Smooth muscle cell (in vitro differentiated cells): ENCODE data around the gene ACSS3. TPM values are rescaled to one million over a fixed set of nuclear protein-coding genes. Genes with fewer than 3 reads are reported as not detected.

Source experiments
- DNase-seq: peaks from one replicate; lab custom pipeline; 2025; ENCODE audit not compliant: unreplicated experiment; lab: John Stamatoyannopoulos, UW
- H2AFZ ChIP-seq: fragments of 200-600 bp; sonication (generic); 2 replicates; pipeline ENCODE4 v1.6.0; 2016; ENCODE audit warnings: antibody characterized with exemption, low read depth, mild to moderate bottlenecking
- H3F3A ChIP-seq: fragments of 200-600 bp; sonication (generic); 2 replicates; pipeline ENCODE4 v1.6.0; 2017; ENCODE audit warnings: antibody characterized with exemption, low read depth
- H3K27ac ChIP-seq: fragments of 200-600 bp; sonication (generic); 2 replicates; pipeline ENCODE4 v1.5.1; 2016; ENCODE audit warnings: low read depth, mild to moderate bottlenecking
- H3K27me3 ChIP-seq: fragments of 200-600 bp; sonication (generic); 2 replicates; pipeline ENCODE4 v1.6.1; 2016; ENCODE audit warnings: low read depth, mild to moderate bottlenecking
- H3K36me3 ChIP-seq: fragments of 200-600 bp; sonication (generic); 2 replicates; pipeline ENCODE4 v1.5.1; 2016; ENCODE audit warnings: low read depth
- H3K4me1 ChIP-seq: fragments of 200-600 bp; sonication (generic); 2 replicates; pipeline ENCODE4 v1.5.1; 2016; ENCODE audit warnings: low read depth
- H3K4me2 ChIP-seq: fragments of 200-600 bp; sonication (generic); 2 replicates; pipeline ENCODE4 v1.6.0; 2016; ENCODE audit warnings: mild to moderate bottlenecking
- H3K4me3 ChIP-seq: fragments of 200-600 bp; sonication (generic); 2 replicates; pipeline ENCODE4 v1.5.1; 2016; ENCODE audit warnings: mild to moderate bottlenecking
- H3K79me2 ChIP-seq: fragments of 200-600 bp; sonication (generic); 2 replicates; pipeline ENCODE4 v1.6.0; 2016; ENCODE audit warnings: low read depth, mild to moderate bottlenecking
- H3K9ac ChIP-seq: fragments of 200-600 bp; sonication (generic); 2 replicates; pipeline ENCODE4 v1.6.0; 2016; ENCODE audit warnings: low read depth
- H3K9me3 ChIP-seq: fragments of 200-600 bp; sonication (generic); replicated peaks from 2 replicates; pipeline ENCODE4 v1.5.1; 2016; ENCODE audit warnings: low read depth
- H4K20me1 ChIP-seq: fragments of 200-600 bp; sonication (generic); 2 replicates; pipeline ENCODE4 v1.6.0; 2016; ENCODE audit warnings: low read depth
- CTCF ChIP-seq: fragments of 200-600 bp; sonication (generic); IDR thresholded peaks from 2 replicates; pipeline ENCODE4 v1.5.1; 2017; ENCODE audit warnings: borderline replicate concordance, mild to moderate bottlenecking, antibody characterized with exemption; ENCODE audit not compliant: insufficient read depth, poor library complexity, severe bottlenecking
- WGBS: methylation state at CpG from one replicate; pipeline ENCODE4 v1.1.7; 2016; ENCODE audit warnings: low lambda C conversion rate; 5-methylcytosine and 5-hydroxymethylcytosine counted together
- polyA plus RNA-seq: library from polyadenylated mRNA; unstranded; fragments of >200 nt; fragmentation: Nextera tagmentation; extraction: Ambion mirVana; gene quantifications from 2 replicates; pipeline ENCODE4 v1.2.1, GENCODE V29; 2016
- total RNA-seq: library from RNA; depleted of rRNA; stranded (reverse); fragments of >200 nt; gene quantifications from 2 replicates; pipeline ENCODE4 v1.2.3, GENCODE V29; 2014

The ACSS3 gene
- total and polyA plus RNA-seq, 2 experiments from 2014 or later, result 6.4 to 8.0 TPM

GRCh38 chr12:81212996-81213696 is 135.3 kb downstream of the ACSS3 start:
- H3K4me2 ChIP-seq, result no peak overlapping the region
- H3K27me3 ChIP-seq, result no peaks in the 10 kb centered on the region
- H3K9me3 ChIP-seq, result no peaks in the 10 kb centered on the region
- no peaks in the 10 kb centered on the region for H3F3A ChIP-seq
- 66% methylated on average over 4 of the region's 4 CpGs for WGBS
- no peak overlapping the region for H3K4me3 ChIP-seq
- no peaks in the 10 kb centered on the region for H3K36me3 ChIP-seq
- DNase-seq, result no peak
- peaks cover 7% of the 10 kb centered on the region for H3K4me1 ChIP-seq
- H2AFZ ChIP-seq, result no peak overlapping the region
- H4K20me1 ChIP-seq, result no peaks in the 10 kb centered on the region
- H3K9ac ChIP-seq, result no peak overlapping the region
- H3K27ac ChIP-seq, result no peak overlapping the region
- no peak for TF ChIP-seq CTCF
- no peaks in the 10 kb centered on the region for H3K79me2 ChIP-seq

DNA sequence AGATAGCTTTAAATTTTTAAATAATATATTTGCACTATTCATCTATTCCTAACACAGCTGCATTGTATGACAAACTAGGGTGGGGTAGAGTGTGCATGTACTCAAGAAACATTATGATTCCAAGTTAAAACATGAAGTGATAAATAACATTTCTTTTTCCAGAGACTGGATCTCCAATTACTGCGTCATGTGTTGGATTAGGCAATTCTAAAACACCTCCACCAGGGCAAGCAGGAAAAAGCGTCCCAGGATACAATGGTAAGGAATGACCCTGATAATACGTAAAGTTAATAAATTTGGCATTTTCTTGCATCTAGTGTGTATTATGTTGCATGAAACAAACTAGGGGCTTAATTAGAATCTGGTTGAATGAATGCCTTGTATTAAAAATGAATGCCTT is 138.9 kb downstream of the ACSS3 start:
- Histone ChIP-seq H3K4me3 (no peak overlapping the region), H3K36me3 (no peaks in the 10 kb centered on the region), H3K4me2 (no peak overlapping the region), H3K9ac (no peak overlapping the region), H3K4me1 (no peaks in the 10 kb centered on the region), H3K9me3 (no peaks in the 10 kb centered on the region), H3K27me3 (no peaks in the 10 kb centered on the region), H4K20me1 (no peaks in the 10 kb centered on the region), H3K27ac (no peak overlapping the region), H3K79me2 (no peaks in the 10 kb centered on the region), H3F3A (no peaks in the 10 kb centered on the region), H2AFZ (no peak overlapping the region)
- WGBS, result 95% methylated on average over 3 of the region's 3 CpGs
- DNase-seq, result no peak
- no peak for TF ChIP-seq CTCF

DNA sequence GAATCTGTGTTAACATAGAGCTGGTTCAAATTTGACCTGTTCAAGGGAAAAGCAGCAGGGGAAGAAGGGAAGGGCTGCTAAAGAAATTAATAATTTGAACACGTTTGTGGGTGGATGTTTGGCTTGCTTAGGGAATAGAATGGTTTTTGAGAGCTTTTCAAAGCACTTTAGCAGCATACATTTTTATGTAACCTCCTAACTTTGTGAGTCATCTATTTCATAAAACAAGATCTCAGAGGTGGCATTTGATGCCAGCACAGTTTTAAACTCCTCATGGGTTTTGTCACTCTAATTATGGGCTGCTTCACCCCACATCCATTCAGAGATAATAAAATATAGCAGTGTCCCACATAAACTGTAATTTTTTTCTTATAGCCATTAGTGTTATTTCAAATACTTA is 143.8 kb downstream of the ACSS3 start:
- Histone ChIP-seq H4K20me1 (no peaks in the 10 kb centered on the region), H3K36me3 (no peaks in the 10 kb centered on the region), H3K27me3 (no peaks in the 10 kb centered on the region), H2AFZ (no peak overlapping the region), H3K9ac (no peak overlapping the region), H3K4me2 (no peak overlapping the region), H3K4me3 (no peak overlapping the region), H3K27ac (no peak overlapping the region), H3K4me1 (no peaks in the 10 kb centered on the region), H3K9me3 (no peaks in the 10 kb centered on the region), H3K79me2 (no peaks in the 10 kb centered on the region), H3F3A (no peaks in the 10 kb centered on the region)
- 71% methylated on average over 1 of the region's 1 CpG for WGBS
- no peak for TF ChIP-seq CTCF
- DNase-seq, result no peak
